HFFc6 (cell line): ENCODE results near the gene PCDHGA7. TPM values are rescaled to one million over a fixed set of nuclear protein-coding genes. Genes with fewer than 3 reads are reported as not detected.
A peak's percentile ranks its signal among the peaks of the same experiment; 100 is the strongest.
"Not testable (repeated sequence)": the region's sequence is repeated elsewhere in the genome, so short reads cannot be mapped to it uniquely, and the experiment has no call there.

Experiments used
- DNase-seq: peaks from one replicate; pipeline ENCODE4 v3.0.0-alpha.2; 2018
- H3K27ac Mint-ChIP-seq: 2 replicates; pipeline ENCODE4 v1.8.0; 2020; ENCODE audit warnings: mild to moderate bottlenecking, mixed read lengths
- H3K27me3 Mint-ChIP-seq: 2 replicates; pipeline ENCODE4 v1.8.0; 2021; ENCODE audit warnings: mild to moderate bottlenecking, moderate library complexity, mixed read lengths; ENCODE audit not compliant: insufficient read depth
- H3K36me3 Mint-ChIP-seq: 2 replicates; pipeline ENCODE4 v1.8.0; 2021; ENCODE audit warnings: low read depth, mixed read lengths
- H3K4me1 Mint-ChIP-seq: 2 replicates; pipeline ENCODE4 v1.8.0; 2020; ENCODE audit warnings: low read depth, mixed read lengths
- H3K4me3 Mint-ChIP-seq: 2 replicates; pipeline ENCODE4 v1.8.0; 2020; ENCODE audit warnings: mild to moderate bottlenecking, moderate library complexity, mixed read lengths
- H3K9me3 Mint-ChIP-seq: 2 replicates; pipeline ENCODE4 v1.8.0; 2020; ENCODE audit warnings: mild to moderate bottlenecking, mixed read lengths
- CTCF ChIP-seq: fragments of 200-600 bp; sonication (generic); IDR thresholded peaks from 2 replicates; pipeline ENCODE4 v1.5.0; 2021; ENCODE audit warnings: antibody characterized with exemption, mild to moderate bottlenecking
- total RNA-seq, 6 experiments: library from RNA; stranded (reverse); fragmentation: NEBNext Ultra II Directional; extraction: Animal tissue kit (Norgen Biotek cat#: 25700); gene quantifications; 2 replicates in 1 of 6; 3 replicates in 5 of 6; pipeline ENCODE4 v1.2.3, GENCODE V29; 2021

The PCDHGA7 gene
- total RNA-seq, 6 experiments from 2014 or later = 2.4 to 12.5 (median 11.6) TPM

GRCh38 chr5:141411575-141411974, 29.0 kb downstream of the PCDHGA7 start:
- peaks cover 42% of the 10 kb centered on the region for H3K9me3 Mint-ChIP-seq
- no peaks in the 10 kb centered on the region; the same call in 1 of the 2 replicates for H3K4me1 Mint-ChIP-seq
- no peak overlapping the region for H3K4me3 Mint-ChIP-seq
- no peaks in the 10 kb centered on the region for H3K27me3 Mint-ChIP-seq
- peaks cover 48% of the 10 kb centered on the region for H3K36me3 Mint-ChIP-seq
- no peak for DNase-seq
- H3K27ac Mint-ChIP-seq = no peak overlapping the region
- no peak for TF ChIP-seq CTCF

GRCh38 chr5:141412854-141413539, 30.5 kb downstream of the PCDHGA7 start, which contains the start of gene PCDHGA10:
Gene PCDHGA10 (plus strand): TSS chr5:141412987. CDS start chr5:141413176, 189 bp downstream.
- peaks cover 4% of the 10 kb centered on the region for H3K4me1 Mint-ChIP-seq
- no peak within 1 kb of the TSS for H3K27ac Mint-ChIP-seq
- H3K27me3 Mint-ChIP-seq = peaks cover 2% of the 10 kb centered on the region; the same call in 1 of the 2 replicates
- DNase-seq = peak; percentile 26
- H3K36me3 Mint-ChIP-seq = peaks cover 45% of the 10 kb centered on the region
- peaks cover 38% of the 10 kb centered on the region for H3K9me3 Mint-ChIP-seq
- TF ChIP-seq CTCF = peak; percentile 73
- 0 out of 2 replicates have a peak within 1 kb of the TSS, but pooled peaks have one; percentile 20 for H3K4me3 Mint-ChIP-seq

- no peak for TF ChIP-seq CTCF
- Mint-ChIP-seq H3K4me3 (no peak overlapping the region), H3K9me3 (peaks cover 38% of the 10 kb centered on the region), H3K27me3 (peaks cover 2% of the 10 kb centered on the region; the same call in 1 of the 2 replicates), H3K27ac (no peak overlapping the region), H3K4me1 (peaks cover 10% of the 10 kb centered on the region), H3K36me3 (peaks cover 45% of the 10 kb centered on the region)
- no peak for DNase-seq
Observed at GRCh38 chr5:141413540-141414069, 31.1 kb downstream of the PCDHGA7 start.

- peaks cover 33% of the 10 kb centered on the region for H3K9me3 Mint-ChIP-seq
- H3K36me3 Mint-ChIP-seq = peaks cover 43% of the 10 kb centered on the region
Observed at GRCh38 chr5:141414548-141415274, 32.2 kb downstream of the PCDHGA7 start.

GRCh38 chr5:141415275-141415618, 32.7 kb downstream of the PCDHGA7 start:
- H3K27me3 Mint-ChIP-seq, H3K27ac Mint-ChIP-seq, H3K4me3 Mint-ChIP-seq, DNase-seq: not testable (repeated sequence)
- Mint-ChIP-seq H3K9me3 (peaks cover 32% of the 10 kb centered on the region), H3K36me3 (peaks cover 45% of the 10 kb centered on the region), H3K4me1 (peaks cover 14% of the 10 kb centered on the region)

More at GRCh38 chr5:141414548-141415274, 32.2 kb downstream of the PCDHGA7 start:
- not testable (repeated sequence) for H3K27me3 Mint-ChIP-seq, DNase-seq, H3K4me3 Mint-ChIP-seq, H3K27ac Mint-ChIP-seq
- peaks cover 14% of the 10 kb centered on the region for H3K4me1 Mint-ChIP-seq

GRCh38 chr5:141417494-141418172, 35.1 kb downstream of the PCDHGA7 start, which contains the start of gene PCDHGB7:
Gene PCDHGB7 (plus strand): TSS chr5:141417677. CDS start chr5:141417860, 183 bp downstream.
- peak; percentile 86 for TF ChIP-seq CTCF
- peak; percentile 83 for DNase-seq
- H3K36me3 Mint-ChIP-seq = peaks cover 61% of the 10 kb centered on the region
- peaks cover 50% of the 10 kb centered on the region for H3K9me3 Mint-ChIP-seq
- not testable (repeated sequence) for H3K27me3 Mint-ChIP-seq
- H3K27ac Mint-ChIP-seq = peak within 1 kb of the TSS; percentile 79; the same call in 1 of the 2 replicates
- H3K4me3 Mint-ChIP-seq = peak within 1 kb of the TSS; percentile 90
- H3K4me1 Mint-ChIP-seq = peaks cover 25% of the 10 kb centered on the region
